Stimulated activated CD8-positive, alpha-beta memory T cell treated with anti-CD3 and anti-CD28 coated beads, Interleukin-12 subunit alpha, Interleukin-12 subunit beta, amount 100 ng/mL, for 24 hours (primary cell): ENCODE results near the gene PSMC1.

Experiments
- DNase-seq: peaks from one replicate; pipeline ENCODE4 v3.0.0-alpha.2; 2020; ENCODE audit errors: extremely low read depth

The PSMC1 gene

DNA sequence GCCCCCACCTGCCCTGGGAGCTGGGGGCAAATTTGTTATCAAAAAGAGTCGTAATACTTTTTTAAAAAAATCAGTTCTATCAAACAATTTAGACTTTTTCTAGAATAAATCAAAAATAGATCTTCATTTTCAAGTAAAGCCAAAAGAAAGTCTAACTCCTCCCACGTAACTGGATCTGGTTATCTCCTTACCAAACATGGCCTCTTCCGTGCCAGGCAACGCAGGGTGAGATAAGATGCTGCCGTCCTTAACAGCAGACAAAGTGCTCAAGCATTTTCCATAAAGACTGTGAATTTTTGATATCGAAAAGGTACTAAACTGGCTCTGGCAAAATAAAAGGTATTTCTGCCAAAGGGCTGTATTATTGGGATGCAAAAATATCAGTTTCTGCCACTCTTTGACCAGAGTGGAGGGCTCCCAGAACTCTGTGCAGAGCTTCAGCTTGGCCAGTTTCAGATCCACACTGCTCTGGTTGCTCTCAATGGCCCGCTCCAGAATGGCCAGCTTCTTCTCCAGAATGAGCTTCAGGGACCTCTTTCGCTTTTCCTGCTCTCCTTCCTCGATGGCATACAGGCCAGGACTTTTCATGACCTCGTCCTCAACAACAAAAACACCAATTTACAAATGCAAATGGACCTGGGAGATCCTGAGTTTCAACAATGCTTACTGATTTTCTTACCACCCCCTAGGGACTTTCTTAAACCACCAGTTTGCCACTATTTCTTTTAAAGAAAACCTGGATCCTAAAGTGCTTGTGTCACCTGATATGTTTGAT is 46.4 kb downstream of the PSMC1 start:
- DNase-seq, result no peak

DNA sequence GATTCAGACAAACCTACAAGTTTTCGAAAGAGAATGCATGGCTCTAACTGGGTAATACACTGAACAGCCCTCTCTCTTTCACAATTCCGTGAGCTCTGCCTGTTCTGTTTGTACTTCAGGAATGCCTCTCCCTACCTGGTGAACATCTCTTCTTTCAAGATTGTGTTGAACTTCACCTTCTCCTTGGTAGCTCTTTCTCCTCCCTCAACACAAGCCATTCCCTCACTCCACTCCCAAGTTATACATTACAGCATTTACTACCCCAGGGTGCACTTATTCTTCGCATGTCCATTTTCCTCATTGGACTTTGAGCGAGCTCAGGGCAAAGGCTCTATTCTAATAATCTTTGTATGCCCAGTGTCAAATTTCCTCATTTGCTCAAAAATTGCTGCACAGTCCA is 47.1 kb downstream of the PSMC1 start:
- DNase-seq, result no peak

GRCh38 chr14:90304502-90304901 is 48.1 kb downstream of the PSMC1 start:
- DNase-seq, result no peak

- DNase-seq, result no peak
Measured at GRCh38 chr14:90305176-90305601, 48.8 kb downstream of the PSMC1 start.

DNA sequence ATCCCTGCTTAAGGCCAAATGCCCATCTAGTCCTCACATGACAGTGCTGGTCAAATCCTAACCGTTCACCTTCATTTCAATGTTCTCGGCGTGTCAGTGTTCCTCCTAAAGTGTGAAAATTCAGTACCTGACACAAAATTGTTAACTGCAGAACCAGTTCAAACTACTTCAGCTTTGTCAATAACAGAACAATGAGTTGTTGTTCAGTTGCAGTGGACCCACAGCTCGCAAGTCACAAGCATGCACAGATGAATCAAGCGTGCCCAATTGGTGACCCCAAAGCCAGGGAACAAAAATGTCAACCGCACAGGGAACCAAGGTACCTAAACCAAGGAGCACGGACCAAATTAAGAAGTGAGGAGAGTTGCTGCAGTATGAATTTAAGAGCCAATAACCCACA is 52.2 kb downstream of the PSMC1 start:
- no peak for DNase-seq

DNA sequence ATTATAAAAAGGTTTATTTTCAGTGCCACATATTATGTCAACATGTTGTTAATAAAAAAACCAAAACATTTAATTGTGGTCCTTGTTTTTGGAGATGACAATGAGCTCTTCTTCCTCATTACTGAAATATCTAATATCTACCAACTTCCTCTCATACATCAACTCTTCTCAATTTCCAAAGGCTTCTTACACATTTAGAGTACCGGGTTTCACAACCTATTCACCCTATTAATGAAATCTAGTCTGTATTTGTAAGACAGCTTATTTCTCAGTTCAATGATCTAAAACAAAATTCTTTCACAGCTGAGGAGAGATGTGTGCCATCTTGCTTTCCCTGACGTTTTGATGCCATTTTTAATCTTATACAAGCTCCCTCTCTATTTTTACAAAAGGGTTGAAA is 60.9 kb downstream of the PSMC1 start:
- no peak for DNase-seq

- DNase-seq, result no peak
Measured at GRCh38 chr14:90318016-90318415, 61.7 kb downstream of the PSMC1 start.

- no peak for DNase-seq
Measured at GRCh38 chr14:90319173-90319572, 62.8 kb downstream of the PSMC1 start.

DNA sequence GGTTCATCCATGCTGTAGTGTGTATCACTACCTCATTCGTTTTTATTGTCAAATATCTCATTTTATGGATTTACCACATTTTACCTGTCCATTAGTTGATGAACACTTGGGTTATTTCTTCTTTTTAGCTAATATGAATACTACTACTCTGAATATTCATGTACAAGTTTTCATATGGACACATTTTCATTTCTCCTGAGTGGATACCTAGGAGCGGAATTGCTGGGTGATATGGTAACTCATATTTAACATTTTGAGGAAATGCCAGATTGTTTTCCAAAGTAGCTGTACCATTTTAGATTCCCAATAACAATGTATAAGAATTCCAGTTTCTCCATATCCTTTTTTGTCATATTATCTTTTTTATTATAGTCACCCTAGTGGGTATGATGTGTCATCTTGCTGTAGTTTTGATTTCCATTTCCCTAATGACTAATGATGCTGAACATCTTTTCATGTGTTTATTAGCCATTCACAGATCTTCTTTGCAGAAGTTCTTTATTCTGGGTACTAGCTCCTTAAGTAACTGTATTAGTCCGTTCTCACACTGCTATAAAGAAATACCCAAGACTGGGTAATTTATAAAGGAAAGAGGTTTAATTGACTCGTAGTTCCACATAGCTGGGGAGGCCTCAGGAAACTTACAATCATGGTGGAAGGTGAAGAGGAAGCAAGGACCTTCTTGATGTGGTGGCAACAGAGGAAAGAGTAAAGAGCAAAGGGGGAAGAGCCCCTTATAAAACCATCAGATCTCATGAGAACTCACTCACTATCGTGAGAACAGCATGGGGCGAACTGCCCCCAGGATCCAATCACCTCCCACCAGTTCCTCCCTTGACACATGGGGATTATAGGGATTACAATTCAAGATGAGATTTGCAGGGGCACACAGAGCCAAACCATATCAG is 63.5 kb downstream of the PSMC1 start:
- DNase-seq, result no peak

DNA sequence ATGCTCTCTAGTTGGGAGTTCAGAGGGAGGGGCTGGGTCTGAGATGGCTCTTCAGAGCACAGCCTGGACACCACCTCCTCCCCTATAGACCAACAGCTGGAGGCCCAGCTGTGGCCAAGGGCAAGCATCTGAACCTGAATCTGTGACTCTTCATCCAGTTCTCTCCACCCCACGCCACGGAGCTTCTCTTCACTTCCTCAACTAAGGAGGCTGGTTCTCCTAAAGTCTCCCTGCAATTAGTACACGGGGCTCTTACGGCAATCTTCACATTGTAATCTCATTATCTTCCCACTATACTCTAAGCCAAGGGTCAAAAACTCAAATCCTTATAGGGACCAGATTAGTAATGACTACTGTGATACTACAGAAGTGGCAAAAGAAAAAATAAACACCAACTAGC is 65.5 kb downstream of the PSMC1 start:
- DNase-seq, result no peak
